EH (cell line): Measurements from ENCODE around the gene EIPR1.
"Not testable (repeated sequence)": the region's sequence is repeated elsewhere in the genome, so short reads cannot be mapped to it uniquely, and the experiment has no call there.

Source experiments
- DNase-seq: peaks from one replicate; pipeline ENCODE4 v3.0.0-alpha.2; 2015; ENCODE audit warnings: low read depth

EIPR1 gene

GRCh38 chr2:3211256-3212060 lies 166.2 kb downstream of the EIPR1 start:
- DNase-seq: no peak

GRCh38 chr2:3210257-3210656 lies 167.4 kb downstream of the EIPR1 start:
- DNase-seq: no peak

GRCh38 chr2:3209258-3209657 lies 168.4 kb downstream of the EIPR1 start:
- DNase-seq: no peak

- no peak for DNase-seq
These were observed 169.0 kb downstream of the EIPR1 start for GRCh38 chr2:3208591-3208990.

GRCh38 chr2:3208179-3208578 lies 169.4 kb downstream of the EIPR1 start:
- DNase-seq: no peak

- DNase-seq: no peak
These were observed 170.5 kb downstream of the EIPR1 start for GRCh38 chr2:3207091-3207491.

- DNase-seq: no peak
These were observed 171.8 kb downstream of the EIPR1 start for GRCh38 chr2:3205845-3206244.

GRCh38 chr2:3204031-3204821 lies 173.4 kb downstream of the EIPR1 start:
- no peak for DNase-seq

GRCh38 chr2:3203497-3204019 lies 174.1 kb downstream of the EIPR1 start:
- no peak for DNase-seq

GRCh38 chr2:3202926-3203325 lies 174.7 kb downstream of the EIPR1 start:
- DNase-seq: no peak

- no peak for DNase-seq
These were observed 176.3 kb downstream of the EIPR1 start for GRCh38 chr2:3201281-3201680.

GRCh38 chr2:3200420-3200939 lies 177.1 kb downstream of the EIPR1 start:
- DNase-seq: peak; percentile 66

- DNase-seq: no peak
These were observed 177.8 kb downstream of the EIPR1 start for GRCh38 chr2:3199627-3200345.

- not testable (repeated sequence) for DNase-seq
These were observed 178.9 kb downstream of the EIPR1 start for GRCh38 chr2:3198671-3199192.

- DNase-seq: no peak
These were observed 179.5 kb downstream of the EIPR1 start for GRCh38 chr2:3198119-3198518.

- no peak for DNase-seq
These were observed 180.3 kb downstream of the EIPR1 start for GRCh38 chr2:3197308-3197707.

GRCh38 chr2:3196716-3197115 lies 180.9 kb downstream of the EIPR1 start:
- no peak for DNase-seq

GRCh38 chr2:3195641-3196476 lies 181.8 kb downstream of the EIPR1 start:
- DNase-seq: no peak

- DNase-seq: no peak
These were observed 182.8 kb downstream of the EIPR1 start for GRCh38 chr2:3194828-3195227.

- DNase-seq: no peak
These were observed 183.9 kb downstream of the EIPR1 start for GRCh38 chr2:3193443-3194330.
